ENCODE data around the gene ARHGAP31.

Gene ARHGAP31

DNA sequence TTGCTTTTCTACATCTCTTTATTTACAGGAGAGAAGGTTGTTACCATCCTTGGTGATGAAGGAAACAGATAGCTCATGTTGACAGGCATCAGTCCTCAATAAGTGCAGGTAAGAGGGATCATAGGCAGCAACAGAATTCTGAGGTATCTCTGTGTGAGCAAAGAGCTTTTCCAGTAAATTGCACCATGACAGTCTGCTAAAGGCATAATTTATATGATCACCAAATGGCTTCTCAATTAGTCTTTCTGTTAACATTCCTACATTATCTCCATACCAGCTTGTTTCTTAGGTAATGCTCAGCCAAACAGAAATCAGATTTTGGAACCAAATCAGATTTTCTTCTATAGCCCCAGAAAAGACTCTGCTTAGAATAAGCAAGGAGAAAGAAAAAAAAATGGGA, 3.6 kb upstream of the ARHGAP31 start:
- TF ChIP-seq SIN3A (IDR thresholded peaks at IDR 0.05; ENCODE audit: borderline replicate concordance, insufficient read depth, low read length) = no peak
- TF ChIP-seq TAF1 (IDR thresholded peaks at IDR 0.05; ENCODE audit: borderline replicate concordance, insufficient read depth, low read length) = no peak
- no peak for TF ChIP-seq REST (IDR thresholded peaks at IDR 0.05; ENCODE audit: insufficient read depth in 1 of 2, low read depth in 2 of 2, low read length in 2 of 2)

- no peak for TF ChIP-seq FOXP2 (optimal IDR thresholded peaks at IDR 0.05; ENCODE audit: borderline replicate concordance, extremely low read depth, extremely low read length, insufficient read depth)
- TF ChIP-seq POLR2AphosphoS5 (IDR thresholded peaks at IDR 0.05; ENCODE audit: low read depth, low read length) = no peak
- TF ChIP-seq REST (IDR thresholded peaks at IDR 0.05; ENCODE audit: insufficient read depth in 1 of 2, low read depth in 2 of 2, low read length in 2 of 2) = no peak
- no peak for TF ChIP-seq TAF1 (IDR thresholded peaks at IDR 0.05; ENCODE audit: borderline replicate concordance, insufficient read depth, low read length)
- TF ChIP-seq SIN3A (IDR thresholded peaks at IDR 0.05; ENCODE audit: borderline replicate concordance, insufficient read depth, low read length) = no peak
Measured at GRCh38 chr3:119291062-119291700, 3.0 kb upstream of the ARHGAP31 start.

DNA sequence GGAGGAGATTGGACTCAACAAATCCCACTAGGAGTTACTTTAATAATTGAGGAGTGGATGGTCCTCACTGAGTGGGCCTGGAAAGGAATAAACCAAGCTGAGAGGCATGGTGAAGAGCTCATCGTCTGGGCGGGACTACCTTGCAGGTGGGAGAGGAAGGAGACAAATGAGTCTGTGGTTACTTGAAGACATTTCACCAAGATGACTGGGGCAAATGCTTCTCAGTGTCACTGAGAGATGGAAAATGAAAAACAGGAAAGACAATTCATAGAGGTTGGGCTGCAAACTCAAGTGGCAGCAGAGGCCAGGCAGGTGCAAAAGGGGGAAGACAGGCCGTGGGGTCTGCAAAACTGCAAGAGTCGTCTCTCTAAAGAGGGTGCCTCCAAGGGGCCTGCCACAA, 1.5 kb upstream of the ARHGAP31 start:
- TF ChIP-seq TAF1 (IDR thresholded peaks at IDR 0.05; ENCODE audit: borderline replicate concordance, insufficient read depth, low read length) (no peak), REST (IDR thresholded peaks at IDR 0.05; ENCODE audit: insufficient read depth in 1 of 2, low read depth in 2 of 2, low read length in 2 of 2) (no peak), SIN3A (IDR thresholded peaks at IDR 0.05; ENCODE audit: borderline replicate concordance, insufficient read depth, low read length) (no peak), POLR2AphosphoS5 (IDR thresholded peaks at IDR 0.05; ENCODE audit: low read depth, low read length) (no peak), FOXP2 (optimal IDR thresholded peaks at IDR 0.05; ENCODE audit: borderline replicate concordance, extremely low read depth, extremely low read length, insufficient read depth) (no peak)

DNA sequence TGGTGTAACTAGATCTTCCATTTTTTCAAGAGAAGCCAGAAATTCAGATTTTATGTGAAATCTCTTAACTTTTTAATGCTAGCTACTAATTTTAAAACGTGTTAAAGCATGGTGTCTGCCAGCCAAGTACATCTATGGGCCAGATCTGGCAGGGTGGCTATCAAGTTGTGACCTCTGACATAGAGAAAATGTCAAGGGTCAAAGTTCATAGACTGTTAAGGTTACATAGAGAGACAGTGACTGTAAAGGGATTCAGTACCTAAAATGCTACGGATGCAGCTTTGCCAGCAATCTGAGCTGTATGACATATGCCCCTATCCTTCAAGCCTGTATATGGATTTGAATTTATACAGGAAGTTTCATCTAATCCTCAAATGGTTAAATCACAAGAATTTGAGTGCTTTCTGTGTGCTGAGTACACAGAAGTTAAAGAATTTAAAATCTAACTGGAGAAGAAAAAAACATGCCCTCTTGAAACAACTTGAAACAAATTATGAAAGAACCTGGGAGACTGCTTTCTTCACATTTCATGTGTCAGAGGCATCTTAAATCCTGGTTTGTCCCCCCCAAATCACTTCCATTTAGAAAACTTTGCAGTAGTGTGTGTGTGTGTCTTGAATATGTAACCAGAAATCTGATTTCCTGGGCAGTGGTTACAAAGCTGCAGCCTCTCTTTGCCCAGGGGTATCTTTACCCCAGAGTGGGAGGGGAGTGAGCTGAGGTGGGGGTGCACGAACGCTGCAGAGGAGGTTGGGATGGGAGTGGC, 895 bp upstream of the ARHGAP31 start:
- TF ChIP-seq REST (IDR thresholded peaks at IDR 0.05; ENCODE audit: insufficient read depth in 1 of 2, low read depth in 2 of 2, low read length in 2 of 2) = no peak
- TF ChIP-seq TAF1 (IDR thresholded peaks at IDR 0.05; ENCODE audit: borderline replicate concordance, insufficient read depth, low read length) = no peak
- no peak for TF ChIP-seq POLR2AphosphoS5 (IDR thresholded peaks at IDR 0.05; ENCODE audit: low read depth, low read length)
- no peak for TF ChIP-seq FOXP2 (optimal IDR thresholded peaks at IDR 0.05; ENCODE audit: borderline replicate concordance, extremely low read depth, extremely low read length, insufficient read depth)
- TF ChIP-seq SIN3A (IDR thresholded peaks at IDR 0.05; ENCODE audit: borderline replicate concordance, insufficient read depth, low read length) = no peak

Data from PFSK-1 (cell line).